ENCODE results near the gene PPP2R2C.

GRCh38 chr4:6396696-6397236 is 75.6 kb downstream of the PPP2R2C start:
- TF ChIP-seq, protein P1, sequence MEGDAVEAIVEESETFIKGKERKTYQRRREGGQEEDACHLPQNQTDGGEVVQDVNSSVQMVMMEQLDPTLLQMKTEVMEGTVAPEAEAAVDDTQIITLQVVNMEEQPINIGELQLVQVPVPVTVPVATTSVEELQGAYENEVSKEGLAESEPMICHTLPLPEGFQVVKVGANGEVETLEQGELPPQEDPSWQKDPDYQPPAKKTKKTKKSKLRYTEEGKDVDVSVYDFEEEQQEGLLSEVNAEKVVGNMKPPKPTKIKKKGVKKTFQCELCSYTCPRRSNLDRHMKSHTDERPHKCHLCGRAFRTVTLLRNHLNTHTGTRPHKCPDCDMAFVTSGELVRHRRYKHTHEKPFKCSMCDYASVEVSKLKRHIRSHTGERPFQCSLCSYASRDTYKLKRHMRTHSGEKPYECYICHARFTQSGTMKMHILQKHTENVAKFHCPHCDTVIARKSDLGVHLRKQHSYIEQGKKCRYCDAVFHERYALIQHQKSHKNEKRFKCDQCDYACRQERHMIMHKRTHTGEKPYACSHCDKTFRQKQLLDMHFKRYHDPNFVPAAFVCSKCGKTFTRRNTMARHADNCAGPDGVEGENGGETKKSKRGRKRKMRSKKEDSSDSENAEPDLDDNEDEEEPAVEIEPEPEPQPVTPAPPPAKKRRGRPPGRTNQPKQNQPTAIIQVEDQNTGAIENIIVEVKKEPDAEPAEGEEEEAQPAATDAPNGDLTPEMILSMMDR (IDR thresholded peaks at IDR 0.05), result no peak
- TF ChIP-seq POLR2A (IDR thresholded peaks at IDR 0.05) (no peak), POLR2AphosphoS5 (IDR thresholded peaks at IDR 0.05) (no peak)
